GM18951 (cell line): ENCODE results near the gene CILP2.

ENCODE experiments used
- POLR2A ChIP-seq: IDR thresholded peaks from 4 replicates; pipeline ENCODE4 v1.6.1; 2011; ENCODE audit warnings: mild to moderate bottlenecking; ENCODE audit not compliant: insufficient read length, insufficient read depth; ENCODE audit errors: extremely low read depth
- in situ Hi-C: fragments of 300-500 bp; cut with MboI; formaldehyde crosslinking; loops from one replicate; pipeline ENCODE4 v1.12.0; 2022; ENCODE audit warnings: low sequenced_read_pairs, mixed read lengths, inconsistent platforms; ENCODE audit not compliant: unreplicated experiment

The CILP2 gene

GRCh38 chr19:19559931-19560330 lies 21.9 kb downstream of the CILP2 start:
- in situ Hi-C loops, result no loop called here
- no peak for TF ChIP-seq POLR2A

GRCh38 chr19:19561946-19562664 lies 24.0 kb downstream of the CILP2 start:
- in situ Hi-C loops, result no loop called here
- TF ChIP-seq POLR2A, result no peak

- in situ Hi-C loops, result no loop called here
- TF ChIP-seq POLR2A, result no peak
These were observed 24.7 kb downstream of the CILP2 start for GRCh38 chr19:19562665-19563347.

GRCh38 chr19:19563348-19563848 lies 25.3 kb downstream of the CILP2 start:
- no peak for TF ChIP-seq POLR2A
- in situ Hi-C loops, result no loop called here

GRCh38 chr19:19566306-19566705 lies 28.2 kb downstream of the CILP2 start:
- no peak for TF ChIP-seq POLR2A
- in situ Hi-C loops, result no loop called here

- in situ Hi-C loops, result no loop called here
- TF ChIP-seq POLR2A, result no peak
These were observed 29.3 kb downstream of the CILP2 start for GRCh38 chr19:19567391-19567790.

GRCh38 chr19:19568802-19569756 lies 31.0 kb downstream of the CILP2 start:
- no peak for TF ChIP-seq POLR2A
- in situ Hi-C loops, result no loop called here

- no peak for TF ChIP-seq POLR2A
- in situ Hi-C loops, result no loop called here
These were observed 32.5 kb downstream of the CILP2 start for GRCh38 chr19:19570571-19570970.

GRCh38 chr19:19571071-19571786 lies 33.2 kb downstream of the CILP2 start:
- TF ChIP-seq POLR2A, result no peak
- in situ Hi-C loops, result no loop called here

GRCh38 chr19:19575411-19575810 lies 37.3 kb downstream of the CILP2 start:
- in situ Hi-C loops, result no loop called here
- no peak for TF ChIP-seq POLR2A

GRCh38 chr19:19578252-19578651 lies 40.2 kb downstream of the CILP2 start:
- in situ Hi-C loops, result no loop called here
- TF ChIP-seq POLR2A, result no peak

GRCh38 chr19:19579533-19580361 lies 41.7 kb downstream of the CILP2 start:
- in situ Hi-C loops, result no loop called here
- no peak for TF ChIP-seq POLR2A
